Activated naive CD4-positive, alpha-beta T cell treated with anti-CD3 and anti-CD28 coated beads, Interleukin-2, amount 50 U/mL, for 24 hours (primary cell): ENCODE results near the gene CSKMT.

Experiments used
- H3K27ac Mint-ChIP-seq: one replicate; pipeline ENCODE4 v1.8.0; 2021; ENCODE audit warnings: mild to moderate bottlenecking, mixed read lengths
- H3K27me3 Mint-ChIP-seq: one replicate; pipeline ENCODE4 v1.8.0; 2021; ENCODE audit warnings: mixed read lengths
- H3K36me3 Mint-ChIP-seq: one replicate; pipeline ENCODE4 v1.8.0; 2021; ENCODE audit warnings: mixed read lengths
- H3K4me1 Mint-ChIP-seq: one replicate; pipeline ENCODE4 v1.8.0; 2021; ENCODE audit warnings: mixed read lengths
- H3K4me3 Mint-ChIP-seq: one replicate; pipeline ENCODE4 v1.8.0; 2021; ENCODE audit warnings: mild to moderate bottlenecking, mixed read lengths
- H3K9me3 Mint-ChIP-seq: one replicate; pipeline ENCODE4 v1.8.0; 2021; ENCODE audit warnings: mixed read lengths

Gene CSKMT

GRCh38 chr11:62715150-62716130 is 50.3 kb downstream of the CSKMT start:
- H3K4me3 Mint-ChIP-seq = no peak overlapping the region
- H3K9me3 Mint-ChIP-seq = no peaks in the 10 kb centered on the region
- peaks cover 28% of the 10 kb centered on the region for H3K36me3 Mint-ChIP-seq
- H3K27me3 Mint-ChIP-seq = no peaks in the 10 kb centered on the region
- peak overlapping the region; percentile 55 for H3K27ac Mint-ChIP-seq
- H3K4me1 Mint-ChIP-seq = peaks cover 51% of the 10 kb centered on the region

GRCh38 chr11:62716206-62716605 is 51.1 kb downstream of the CSKMT start:
- Mint-ChIP-seq H3K36me3 (peaks cover 31% of the 10 kb centered on the region), H3K27ac (peak overlapping the region; percentile 55), H3K4me1 (peaks cover 52% of the 10 kb centered on the region), H3K4me3 (no peak overlapping the region), H3K9me3 (no peaks in the 10 kb centered on the region), H3K27me3 (no peaks in the 10 kb centered on the region)

- Mint-ChIP-seq H3K27me3 (no peaks in the 10 kb centered on the region), H3K36me3 (peaks cover 32% of the 10 kb centered on the region), H3K4me1 (peaks cover 58% of the 10 kb centered on the region), H3K27ac (peak overlapping the region; percentile 62), H3K9me3 (no peaks in the 10 kb centered on the region), H3K4me3 (no peak overlapping the region)
These were observed 51.7 kb downstream of the CSKMT start for GRCh38 chr11:62716816-62717215.
